Activated naive CD8-positive, alpha-beta T cell treated with anti-CD3 and anti-CD28 coated beads, Interleukin-2, amount 50 U/mL, for 16 hours (primary cell): Measurements from ENCODE around the gene KRTAP5-4.
"Not testable (repeated sequence)": the region's sequence is repeated elsewhere in the genome, so short reads cannot be mapped to it uniquely, and the experiment has no call there.

ENCODE experiments used
- DNase-seq: peaks from one replicate; pipeline ENCODE4 v3.0.0-alpha.2; 2020; ENCODE audit warnings: low read depth, low spot score

The KRTAP5-4 gene

GRCh38 chr11:1601663-1602062 is 20.3 kb downstream of the KRTAP5-4 start:
- not testable (repeated sequence) for DNase-seq

- no peak for DNase-seq
Measured at GRCh38 chr11:1600626-1601025, 21.3 kb downstream of the KRTAP5-4 start.

- DNase-seq, result no peak
Measured at GRCh38 chr11:1598816-1599215, 23.1 kb downstream of the KRTAP5-4 start.

GRCh38 chr11:1598406-1598805 is 23.5 kb downstream of the KRTAP5-4 start:
- not testable (repeated sequence) for DNase-seq

GRCh38 chr11:1597994-1598380 is 24.0 kb downstream of the KRTAP5-4 start, which contains the start of gene KRTAP5-2:
TSS of gene KRTAP5-2 (minus strand) at chr11:1598294. CDS start at chr11:1598250, 44 bp downstream.
- no peak for DNase-seq

- no peak for DNase-seq
Measured at GRCh38 chr11:1597331-1597993, 24.5 kb downstream of the KRTAP5-4 start.

- DNase-seq, result not testable (repeated sequence)
Measured at GRCh38 chr11:1596576-1597121, 25.3 kb downstream of the KRTAP5-4 start.

- DNase-seq, result not testable (repeated sequence)
Measured at GRCh38 chr11:1595994-1596575, 25.9 kb downstream of the KRTAP5-4 start.

GRCh38 chr11:1592628-1593027 is 29.3 kb downstream of the KRTAP5-4 start:
- DNase-seq, result no peak

- DNase-seq, result no peak
Measured at GRCh38 chr11:1589996-1590395, 31.9 kb downstream of the KRTAP5-4 start.

- DNase-seq, result not testable (repeated sequence)
Measured at GRCh38 chr11:1589191-1589963, 32.6 kb downstream of the KRTAP5-4 start.

GRCh38 chr11:1586699-1587098 is 35.2 kb downstream of the KRTAP5-4 start:
- DNase-seq, result no peak

- not testable (repeated sequence) for DNase-seq
Measured at GRCh38 chr11:1584661-1585370, 37.1 kb downstream of the KRTAP5-4 start, which contains the start of gene KRTAP5-1. TSS of gene KRTAP5-1 (minus strand) at chr11:1585283. CDS start at chr11:1585249, 34 bp downstream.

- DNase-seq, result not testable (repeated sequence)
Measured at GRCh38 chr11:1582909-1583308, 39.0 kb downstream of the KRTAP5-4 start.

- DNase-seq, result no peak
Measured at GRCh38 chr11:1581976-1582375, 40.0 kb downstream of the KRTAP5-4 start.

- no peak for DNase-seq
Measured at GRCh38 chr11:1576825-1577224, 45.1 kb downstream of the KRTAP5-4 start.

GRCh38 chr11:1575756-1576155 is 46.2 kb downstream of the KRTAP5-4 start:
- not testable (repeated sequence) for DNase-seq

- DNase-seq, result no peak
Measured at GRCh38 chr11:1574933-1575242, 47.0 kb downstream of the KRTAP5-4 start.

GRCh38 chr11:1574238-1574932 is 47.6 kb downstream of the KRTAP5-4 start:
- DNase-seq, result no peak

GRCh38 chr11:1573903-1574237 is 48.1 kb downstream of the KRTAP5-4 start:
- DNase-seq, result no peak
